NCI-H2196 treated with DMSO at 0.1 percent for 48 hours (cell line): ENCODE data around the gene EIF1B.
A peak's percentile ranks its signal among the peaks of the same experiment; 100 is the strongest.
"Not testable (repeated sequence)": the region's sequence is repeated elsewhere in the genome, so short reads cannot be mapped to it uniquely, and the experiment has no call there.

Experiments used
- DNase-seq: peaks from one replicate; lab custom pipeline; 2025; ENCODE audit not compliant: unreplicated experiment; lab: John Stamatoyannopoulos, UW

EIF1B gene

GRCh38 chr3:40309418-40309924, at the start of gene EIF1B:
TSS of gene EIF1B (plus strand) at chr3:40309707. CDS start at chr3:40309942, 235 bp downstream.
- DNase-seq, result peak; percentile 75

GRCh38 chr3:40262331-40262730, 47.2 kb upstream of the EIF1B start:
- no peak for DNase-seq

DNA sequence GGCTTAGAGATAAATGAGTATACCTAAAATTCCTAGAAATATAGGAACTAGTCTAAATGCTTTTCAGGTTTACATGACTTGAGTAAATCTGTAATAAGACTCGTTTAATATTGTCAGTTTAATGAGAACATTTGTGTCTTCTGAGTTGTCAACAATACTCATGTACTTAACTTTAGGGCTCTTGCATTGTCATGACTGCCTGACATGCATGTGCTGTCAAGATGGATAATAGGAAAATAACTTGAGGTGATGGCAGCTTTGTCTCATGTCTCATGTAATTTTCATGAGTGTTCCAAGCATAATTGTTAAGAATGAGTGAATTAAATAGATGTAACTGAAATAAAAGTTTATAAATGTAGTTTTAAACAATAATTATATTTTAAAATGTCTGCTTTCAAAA, 45.1 kb upstream of the EIF1B start:
- no peak for DNase-seq

DNA sequence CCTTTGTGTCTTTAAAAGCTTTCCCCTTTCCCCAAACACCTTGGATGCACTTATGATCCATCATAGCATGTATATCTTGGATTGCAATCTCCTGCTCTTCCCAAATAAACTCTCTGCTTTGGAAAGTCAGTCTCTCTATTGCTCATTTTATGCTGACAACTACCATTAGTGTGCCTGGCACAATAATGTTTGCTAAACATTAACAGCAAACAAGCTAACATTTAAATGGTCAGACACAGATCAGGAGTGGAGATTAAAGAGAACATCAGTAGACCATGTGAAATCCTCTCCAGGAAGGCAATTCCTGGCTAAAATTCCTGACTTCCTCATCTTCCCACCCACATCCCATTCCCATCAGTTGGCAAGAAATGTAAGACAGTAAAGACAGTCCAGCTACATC, 44.3 kb upstream of the EIF1B start:
- no peak for DNase-seq

- no peak for DNase-seq
Observed at GRCh38 chr3:40267937-40268724, 41.4 kb upstream of the EIF1B start.

DNA sequence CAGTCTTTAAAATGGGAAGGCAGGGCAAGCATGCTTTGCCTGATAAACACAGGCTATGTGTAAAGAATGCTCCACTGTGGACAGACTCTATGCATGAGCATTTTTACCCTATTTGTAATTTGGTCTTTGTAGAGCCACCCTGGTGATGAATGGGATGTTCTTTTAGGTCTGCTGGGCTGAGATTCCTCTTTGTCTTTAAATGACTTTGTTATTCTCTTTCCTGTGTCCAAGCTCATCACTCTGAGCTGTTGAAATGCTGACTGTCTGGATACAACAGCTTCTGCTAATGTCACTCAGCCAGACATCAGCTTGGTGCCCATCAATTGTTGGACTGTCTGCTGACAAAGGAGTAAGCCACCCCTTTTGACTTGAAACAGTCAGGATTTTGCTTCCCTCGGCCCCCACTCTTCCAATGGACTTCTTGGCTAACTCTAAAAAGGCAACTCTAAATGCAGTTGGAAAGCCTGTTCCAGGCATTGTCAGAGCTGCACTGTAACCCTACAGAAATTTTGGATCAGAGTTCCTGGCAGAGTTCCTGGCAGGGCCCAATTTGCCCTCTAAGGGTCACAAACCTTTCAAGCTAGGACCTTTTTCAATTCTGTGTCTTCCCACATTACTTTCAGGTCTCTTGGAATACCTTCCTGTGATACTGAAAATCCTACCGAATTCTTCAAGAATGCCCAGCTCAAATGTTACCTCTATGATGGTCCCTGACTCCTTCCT, 40.5 kb upstream of the EIF1B start:
- no peak for DNase-seq

DNA sequence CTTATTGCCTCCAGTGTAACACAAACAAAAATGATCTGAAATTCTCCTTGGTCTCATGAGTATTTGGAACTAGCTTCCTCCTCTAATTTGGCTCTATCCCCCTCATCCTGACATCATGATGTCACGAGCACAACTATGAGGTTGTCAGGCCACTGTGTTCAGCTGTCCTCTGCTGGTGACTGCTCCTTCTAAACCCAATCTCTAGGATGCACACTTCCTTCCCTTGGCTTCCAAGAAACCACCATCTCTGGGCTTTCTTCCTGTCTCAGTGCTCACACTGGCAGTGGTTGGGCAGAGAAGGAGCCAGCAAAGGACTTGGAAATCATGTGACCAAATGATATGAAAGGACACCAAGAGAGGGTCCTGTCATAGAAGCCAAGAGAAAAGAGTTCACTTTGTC, 30.7 kb upstream of the EIF1B start:
- DNase-seq, result no peak

GRCh38 chr3:40281995-40282394, 27.5 kb upstream of the EIF1B start:
- no peak for DNase-seq

DNA sequence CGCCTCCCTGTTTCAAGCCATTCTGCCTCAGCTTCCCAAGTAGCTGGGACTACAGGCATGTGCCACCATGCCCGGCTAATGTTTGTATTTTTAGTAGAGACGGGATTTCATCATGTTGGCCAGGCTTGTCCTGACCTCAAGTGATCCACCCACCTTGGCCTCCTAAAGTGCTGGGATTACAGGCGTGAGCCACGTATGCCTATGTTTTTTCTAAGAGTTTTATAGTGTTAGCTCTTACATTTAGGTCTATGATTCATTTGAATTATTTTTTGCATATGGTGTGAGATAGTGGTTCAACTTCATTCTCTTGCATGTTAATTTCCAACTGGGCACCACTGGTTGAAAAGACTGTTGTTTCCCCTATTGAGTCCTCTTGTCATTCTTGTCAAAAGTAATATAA, 26.4 kb upstream of the EIF1B start:
- not testable (repeated sequence) for DNase-seq

- DNase-seq, result no peak
Observed at GRCh38 chr3:40287248-40287647, 22.3 kb upstream of the EIF1B start.

DNA sequence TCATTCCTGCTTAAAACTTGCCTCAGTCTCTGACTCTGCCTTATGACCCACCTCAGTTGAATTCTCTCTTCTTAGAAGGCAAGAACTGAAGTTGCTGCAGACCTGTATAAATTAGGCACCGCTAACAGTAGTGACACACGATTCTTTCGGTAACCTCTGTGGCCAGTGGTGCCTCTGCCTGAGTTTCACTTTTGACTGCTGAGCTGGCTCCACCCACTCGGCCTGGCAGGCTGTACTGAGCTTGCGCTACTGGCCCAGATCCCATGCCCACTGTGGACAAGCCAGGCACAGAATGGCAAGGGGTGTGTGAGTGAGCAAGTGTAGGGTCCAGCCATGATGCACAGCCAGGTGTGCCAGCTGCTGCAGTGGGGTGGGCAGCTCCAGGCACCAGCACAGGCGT, 19.1 kb upstream of the EIF1B start:
- no peak for DNase-seq

GRCh38 chr3:40291471-40291870, 18.0 kb upstream of the EIF1B start:
- no peak for DNase-seq

GRCh38 chr3:40292637-40293349, 16.7 kb upstream of the EIF1B start:
- no peak for DNase-seq

DNA sequence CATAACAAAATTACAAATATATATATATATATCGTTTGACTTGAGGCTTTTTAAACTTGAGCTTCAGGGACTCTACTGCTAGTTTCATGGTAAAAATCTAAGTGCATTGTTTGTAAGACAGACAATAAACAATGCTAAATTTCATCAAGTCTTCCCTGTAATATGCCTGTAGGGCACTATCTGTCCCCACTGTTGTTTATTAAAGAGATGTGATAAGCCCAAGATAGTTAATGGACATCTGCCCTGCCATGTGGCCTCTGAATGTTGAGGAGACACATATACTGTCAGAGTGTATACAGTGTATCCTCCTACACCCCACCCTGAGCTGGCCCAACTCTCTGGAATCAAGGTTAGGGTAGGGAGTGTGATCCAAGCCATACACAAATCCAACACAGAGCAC, 15.1 kb upstream of the EIF1B start:
- DNase-seq, result no peak

DNA sequence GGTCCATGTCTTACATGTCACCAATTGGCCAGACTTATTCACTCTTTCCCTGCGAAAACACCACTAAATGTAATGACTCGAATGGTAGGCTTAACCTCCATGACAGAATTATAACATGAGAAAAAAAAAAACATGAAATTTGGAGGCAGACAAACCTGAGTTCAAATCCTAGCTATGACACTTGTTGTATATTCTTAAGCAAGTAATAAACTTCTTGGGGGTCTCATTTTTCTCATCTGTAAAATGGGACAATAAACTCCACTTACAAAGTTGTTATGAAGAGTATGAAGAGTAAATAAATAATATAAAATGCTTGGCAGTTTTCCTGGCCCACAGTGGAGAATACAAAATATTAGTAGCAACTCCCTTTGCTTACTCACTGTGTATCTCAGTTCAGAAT, 11.4 kb upstream of the EIF1B start:
- no peak for DNase-seq

DNA sequence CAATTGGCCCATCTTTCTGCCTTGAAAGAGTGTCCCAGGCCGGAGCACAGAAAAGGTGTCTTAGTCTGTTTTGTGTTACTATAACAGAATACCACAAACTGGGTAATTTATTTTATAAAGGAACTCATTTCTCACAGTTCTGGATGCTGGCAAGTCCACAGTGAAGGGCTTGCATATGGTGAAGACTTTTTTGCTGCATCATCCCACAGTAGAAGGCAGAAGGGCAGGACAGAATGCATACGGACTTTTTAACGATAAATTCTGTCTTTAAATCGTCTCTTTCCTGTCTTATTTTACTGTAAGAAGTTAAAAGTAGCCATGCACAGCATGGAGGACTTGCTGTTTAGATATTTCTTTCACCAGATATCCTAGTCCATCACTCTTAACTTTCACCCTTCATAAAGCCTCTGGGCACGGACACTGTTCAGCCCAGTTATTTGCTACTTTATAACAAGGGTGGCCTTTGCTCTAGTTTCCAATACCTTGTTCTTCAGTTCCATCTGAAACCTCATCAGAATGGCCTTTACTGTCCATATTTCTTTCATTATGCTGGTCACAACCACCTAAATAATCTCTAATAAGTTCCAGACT, 10.3 kb upstream of the EIF1B start:
- no peak for DNase-seq

DNA sequence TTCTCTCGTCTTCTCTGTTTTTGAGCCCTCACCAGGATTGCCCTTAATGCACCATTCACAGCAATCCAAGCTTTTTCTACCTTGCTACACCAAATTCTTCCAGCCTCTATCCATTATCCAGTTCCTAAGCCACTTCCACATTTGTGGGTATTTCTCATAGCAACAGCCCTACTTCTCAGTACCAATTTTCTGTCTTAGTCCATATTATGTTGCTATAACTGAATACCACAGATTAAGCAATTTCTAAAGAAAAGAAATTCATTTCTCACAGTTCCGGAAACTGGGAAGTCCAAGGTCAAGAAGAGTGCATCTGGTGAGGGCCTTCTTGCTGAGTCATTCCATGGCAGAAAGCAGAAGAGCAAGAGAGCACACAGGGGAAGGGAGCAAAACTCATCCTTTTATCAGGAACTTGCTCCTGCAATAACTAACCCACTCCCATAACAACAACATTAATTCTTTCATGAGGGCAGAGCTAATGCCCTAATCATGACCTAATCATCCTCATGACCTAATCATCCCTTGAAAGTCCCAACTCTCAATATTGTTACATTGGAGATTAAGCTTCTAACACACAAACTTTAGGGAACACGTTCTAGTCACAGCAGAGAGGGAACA, 9.7 kb upstream of the EIF1B start:
- DNase-seq, result no peak

GRCh38 chr3:40302784-40303183, 6.7 kb upstream of the EIF1B start:
- no peak for DNase-seq

- no peak for DNase-seq
Observed at GRCh38 chr3:40304352-40304751, 5.2 kb upstream of the EIF1B start.

DNA sequence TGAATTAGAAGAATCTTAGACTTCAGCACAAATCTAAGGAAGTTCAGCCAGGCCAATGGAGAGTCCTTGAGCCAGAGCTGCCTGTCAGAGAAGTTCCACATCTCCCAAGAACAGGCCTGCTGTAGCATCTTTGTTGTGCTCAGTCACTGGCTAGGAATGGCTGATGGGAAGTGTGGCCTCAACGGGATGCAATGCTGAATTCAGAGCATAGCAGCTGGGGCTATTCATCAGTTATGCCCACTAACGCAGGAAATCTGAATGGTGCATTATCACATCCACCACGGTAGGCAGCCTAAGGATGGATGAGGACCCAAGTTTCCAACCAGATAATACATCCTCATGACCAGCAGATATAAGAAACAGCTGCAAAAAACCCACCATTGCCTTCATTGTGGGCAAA, 3.2 kb upstream of the EIF1B start:
- DNase-seq, result no peak

- DNase-seq, result no peak
Observed at GRCh38 chr3:40307176-40307575, 2.3 kb upstream of the EIF1B start.
